HG03066 (cell line): ENCODE measurements around the gene AMIGO1.

ENCODE experiments used
- ATAC-seq: cut with Tn5 transposase; IDR thresholded peaks from one replicate; pipeline ENCODE4 v1.9.1; 2021; ENCODE audit warnings: low read depth; ENCODE audit not compliant: unreplicated experiment

The AMIGO1 gene

GRCh38 chr1:109509176-109510134 is at the start of gene AMIGO1:
TSS of gene AMIGO1 (minus strand) at chr1:109509727. CDS start at chr1:109508912, 815 bp downstream.
- no peak for ATAC-seq

- no peak for ATAC-seq
Measured at GRCh38 chr1:109557520-109557919, 48.0 kb upstream of the AMIGO1 start.

- no peak for ATAC-seq
Measured at GRCh38 chr1:109556563-109556962, 47.0 kb upstream of the AMIGO1 start.

- peak; percentile 92 for ATAC-seq
Measured at GRCh38 chr1:109548321-109549267, 39.1 kb upstream of the AMIGO1 start, which contains the start of gene GNAI3. TSS of gene GNAI3 (plus strand) at chr1:109548615. CDS start at chr1:109548721, 106 bp downstream.

GRCh38 chr1:109547463-109548320 is 38.2 kb upstream of the AMIGO1 start:
- no peak for ATAC-seq

GRCh38 chr1:109546311-109547109 is 37.0 kb upstream of the AMIGO1 start:
- no peak for ATAC-seq

- ATAC-seq, result no peak
Measured at GRCh38 chr1:109543988-109544735, 34.6 kb upstream of the AMIGO1 start.

GRCh38 chr1:109543283-109543987 is 33.9 kb upstream of the AMIGO1 start:
- no peak for ATAC-seq

- no peak for ATAC-seq
Measured at GRCh38 chr1:109542657-109543056, 33.1 kb upstream of the AMIGO1 start.

- no peak for ATAC-seq
Measured at GRCh38 chr1:109541102-109541501, 31.6 kb upstream of the AMIGO1 start.

GRCh38 chr1:109539676-109540075 is 30.1 kb upstream of the AMIGO1 start, which contains the start of gene GPR61:
TSS of gene GPR61 (plus strand) at chr1:109539872. CDS start at chr1:109543023, 3,151 bp downstream.
- ATAC-seq, result no peak

GRCh38 chr1:109538827-109539555 is 29.5 kb upstream of the AMIGO1 start:
- no peak for ATAC-seq

- no peak for ATAC-seq
Measured at GRCh38 chr1:109537450-109538178, 28.1 kb upstream of the AMIGO1 start.

- no peak for ATAC-seq
Measured at GRCh38 chr1:109535971-109536491, 26.5 kb upstream of the AMIGO1 start.

GRCh38 chr1:109535481-109535880 is 26.0 kb upstream of the AMIGO1 start:
- ATAC-seq, result no peak

GRCh38 chr1:109534307-109534858 is 24.9 kb upstream of the AMIGO1 start:
- ATAC-seq, result no peak
